OCI-LY7 (cell line): Measurements from ENCODE around the gene CHRD.

Experiments used
- CTCF ChIP-seq: fragments of 200-600 bp; sonication (generic); conservative IDR thresholded peaks from 2 replicates; pipeline ENCODE4 v1.5.1; 2014; ENCODE audit warnings: mild to moderate bottlenecking, antibody characterized with exemption, low read length, moderate library complexity, mixed read lengths
- EZH2phosphoT487 ChIP-seq: fragments of 200-600 bp; sonication (generic); IDR thresholded peaks from 2 replicates; pipeline ENCODE4 v1.6.1; 2018; ENCODE audit warnings: low read depth, borderline replicate concordance, mild to moderate bottlenecking, mixed run types, antibody characterized with exemption, low read length, moderate library complexity, mixed read lengths

GRCh38 chr3:184344579-184345316 is 35.1 kb upstream of the CHRD start:
- TF ChIP-seq CTCF (no peak), EZH2phosphoT487 (no peak)
